ENCODE results near the gene GPR176. TPM values are rescaled to one million over a fixed set of nuclear protein-coding genes. Genes with fewer than 3 reads are reported as not detected.

GPR176 gene
- polyA plus RNA-seq, 1 donor from 2014 or later = 8.3 TPM

GRCh38 chr15:39885099-39885777, 34.8 kb downstream of the GPR176 start:
- TF ChIP-seq MXI1 (conservative IDR thresholded peaks at IDR 0.05; ENCODE audit: poor library complexity, severe bottlenecking) = no peak
- TF ChIP-seq, protein P1, sequence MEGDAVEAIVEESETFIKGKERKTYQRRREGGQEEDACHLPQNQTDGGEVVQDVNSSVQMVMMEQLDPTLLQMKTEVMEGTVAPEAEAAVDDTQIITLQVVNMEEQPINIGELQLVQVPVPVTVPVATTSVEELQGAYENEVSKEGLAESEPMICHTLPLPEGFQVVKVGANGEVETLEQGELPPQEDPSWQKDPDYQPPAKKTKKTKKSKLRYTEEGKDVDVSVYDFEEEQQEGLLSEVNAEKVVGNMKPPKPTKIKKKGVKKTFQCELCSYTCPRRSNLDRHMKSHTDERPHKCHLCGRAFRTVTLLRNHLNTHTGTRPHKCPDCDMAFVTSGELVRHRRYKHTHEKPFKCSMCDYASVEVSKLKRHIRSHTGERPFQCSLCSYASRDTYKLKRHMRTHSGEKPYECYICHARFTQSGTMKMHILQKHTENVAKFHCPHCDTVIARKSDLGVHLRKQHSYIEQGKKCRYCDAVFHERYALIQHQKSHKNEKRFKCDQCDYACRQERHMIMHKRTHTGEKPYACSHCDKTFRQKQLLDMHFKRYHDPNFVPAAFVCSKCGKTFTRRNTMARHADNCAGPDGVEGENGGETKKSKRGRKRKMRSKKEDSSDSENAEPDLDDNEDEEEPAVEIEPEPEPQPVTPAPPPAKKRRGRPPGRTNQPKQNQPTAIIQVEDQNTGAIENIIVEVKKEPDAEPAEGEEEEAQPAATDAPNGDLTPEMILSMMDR (IDR thresholded peaks at IDR 0.05; ENCODE audit: poor library complexity, severe bottlenecking) = no peak
- TF ChIP-seq EZH2 (IDR thresholded peaks at IDR 0.05; ENCODE audit: borderline replicate concordance, insufficient read depth, low read length, poor library complexity, severe bottlenecking) = no peak
- TF ChIP-seq RAD21 (conservative IDR thresholded peaks at IDR 0.05) = no peak
- TF ChIP-seq EP300 (conservative IDR thresholded peaks at IDR 0.05; ENCODE audit: poor library complexity, severe bottlenecking) = no peak
- no peak for TF ChIP-seq TAF1 (IDR thresholded peaks at IDR 0.05; ENCODE audit: low read depth)
- TF ChIP-seq SMC3 (conservative IDR thresholded peaks at IDR 0.05; ENCODE audit: poor library complexity) = no peak
- no peak for TF ChIP-seq REST (IDR thresholded peaks at IDR 0.05; ENCODE audit: borderline replicate concordance)
- TF ChIP-seq POLR2AphosphoS5 (IDR thresholded peaks at IDR 0.05) = no peak
- Histone ChIP-seq H3K27ac (ENCODE audit: low read length) (no peak overlapping the region), H3F3A (ENCODE audit: insufficient read depth, low read length, poor library complexity, severe bottlenecking) (no peaks in the 10 kb centered on the region), H3K27me3 (ENCODE audit: insufficient read depth, low read depth, low read length) (no peaks in the 10 kb centered on the region), H2AFZ (ENCODE audit: low read depth, low read length) (no peak overlapping the region), H3K9me2 (ENCODE audit: insufficient read depth, low read length) (no peaks in the 10 kb centered on the region), H3K9ac (ENCODE audit: low read length) (no peak overlapping the region), H3K79me2 (replicated peaks; ENCODE audit: insufficient read depth, low read length) (no peaks in the 10 kb centered on the region), H3K4me2 (ENCODE audit: low read length) (no peak overlapping the region), H3K4me3 (ENCODE audit: low read length) (no peak overlapping the region), H4K20me1 (ENCODE audit: insufficient read depth) (no peaks in the 10 kb centered on the region), H3K36me3 (ENCODE audit: insufficient read depth, low read length) (no peaks in the 10 kb centered on the region), H3K9me3 (ENCODE audit: low read length) (no peaks in the 10 kb centered on the region)

GRCh38 chr15:39884351-39884750, 35.7 kb downstream of the GPR176 start:
- H3F3A ChIP-seq (ENCODE audit: insufficient read depth, low read length, poor library complexity, severe bottlenecking) = no peaks in the 10 kb centered on the region
- H3K9ac ChIP-seq (ENCODE audit: low read length) = no peak overlapping the region
- no peak overlapping the region for H3K27ac ChIP-seq (ENCODE audit: low read length)
- H2AFZ ChIP-seq (ENCODE audit: low read depth, low read length) = no peak overlapping the region
- no peaks in the 10 kb centered on the region for H3K36me3 ChIP-seq (ENCODE audit: insufficient read depth, low read length)
- H3K9me3 ChIP-seq (ENCODE audit: low read length) = no peaks in the 10 kb centered on the region
- TF ChIP-seq SMC3 (conservative IDR thresholded peaks at IDR 0.05; ENCODE audit: poor library complexity) = no peak
- no peak for TF ChIP-seq MXI1 (conservative IDR thresholded peaks at IDR 0.05; ENCODE audit: poor library complexity, severe bottlenecking)
- no peak for TF ChIP-seq REST (IDR thresholded peaks at IDR 0.05; ENCODE audit: borderline replicate concordance)
- no peak for TF ChIP-seq EP300 (conservative IDR thresholded peaks at IDR 0.05; ENCODE audit: poor library complexity, severe bottlenecking)
- TF ChIP-seq RAD21 (conservative IDR thresholded peaks at IDR 0.05) = no peak
- TF ChIP-seq EZH2 (IDR thresholded peaks at IDR 0.05; ENCODE audit: borderline replicate concordance, insufficient read depth, low read length, poor library complexity, severe bottlenecking) = no peak
- no peak for TF ChIP-seq POLR2AphosphoS5 (IDR thresholded peaks at IDR 0.05)
- TF ChIP-seq, protein P1 (IDR thresholded peaks at IDR 0.05; ENCODE audit: poor library complexity, severe bottlenecking) = no peak
- no peak for TF ChIP-seq TAF1 (IDR thresholded peaks at IDR 0.05; ENCODE audit: low read depth)
- no peak overlapping the region for H3K4me2 ChIP-seq (ENCODE audit: low read length)
- no peaks in the 10 kb centered on the region for H4K20me1 ChIP-seq (ENCODE audit: insufficient read depth)
- H3K4me3 ChIP-seq (ENCODE audit: low read length) = no peak overlapping the region
- no peaks in the 10 kb centered on the region for H3K79me2 ChIP-seq (replicated peaks; ENCODE audit: insufficient read depth, low read length)
- H3K9me2 ChIP-seq (ENCODE audit: insufficient read depth, low read length) = no peaks in the 10 kb centered on the region
- H3K27me3 ChIP-seq (ENCODE audit: insufficient read depth, low read depth, low read length) = no peaks in the 10 kb centered on the region
